Measurements from ENCODE around the gene PLEKHJ1.

The PLEKHJ1 gene

GRCh38 chr19:2198317-2198716 lies 37.8 kb downstream of the PLEKHJ1 start:
- ChIA-PET POLR2A (no interaction called here), CTCF (no interaction called here)
- no peak for DNase-seq (ENCODE audit: extremely low spot score)
- TF ChIP-seq, protein P1, sequence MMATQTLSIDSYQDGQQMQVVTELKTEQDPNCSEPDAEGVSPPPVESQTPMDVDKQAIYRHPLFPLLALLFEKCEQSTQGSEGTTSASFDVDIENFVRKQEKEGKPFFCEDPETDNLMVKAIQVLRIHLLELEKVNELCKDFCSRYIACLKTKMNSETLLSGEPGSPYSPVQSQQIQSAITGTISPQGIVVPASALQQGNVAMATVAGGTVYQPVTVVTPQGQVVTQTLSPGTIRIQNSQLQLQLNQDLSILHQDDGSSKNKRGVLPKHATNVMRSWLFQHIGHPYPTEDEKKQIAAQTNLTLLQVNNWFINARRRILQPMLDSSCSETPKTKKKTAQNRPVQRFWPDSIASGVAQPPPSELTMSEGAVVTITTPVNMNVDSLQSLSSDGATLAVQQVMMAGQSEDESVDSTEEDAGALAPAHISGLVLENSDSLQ (IDR thresholded peaks at IDR 0.05) = no peak
- TF ChIP-seq FOXK2 (IDR thresholded peaks at IDR 0.05) (no peak), ARNT (IDR thresholded peaks at IDR 0.05) (no peak), SP1 (IDR thresholded peaks at IDR 0.05) (no peak), LEF1 (IDR thresholded peaks at IDR 0.05; ENCODE audit: borderline replicate concordance) (no peak), ELF4 (IDR thresholded peaks at IDR 0.05) (no peak), HDGF (IDR thresholded peaks at IDR 0.05; ENCODE audit: borderline replicate concordance) (no peak), CTBP1 (IDR thresholded peaks at IDR 0.05; ENCODE audit: borderline replicate concordance) (no peak), FOXM1 (IDR thresholded peaks at IDR 0.05; ENCODE audit: borderline replicate concordance) (no peak), BHLHE40 (IDR thresholded peaks at IDR 0.05; ENCODE audit: borderline replicate concordance) (no peak), TARDBP (IDR thresholded peaks at IDR 0.05) (no peak), L3MBTL2 (conservative IDR thresholded peaks at IDR 0.05) (no peak), SUZ12 (IDR thresholded peaks at IDR 0.05) (no peak), NFRKB (IDR thresholded peaks at IDR 0.05) (no peak), ZNF384 (IDR thresholded peaks at IDR 0.05) (no peak), FOXA1 (IDR thresholded peaks at IDR 0.05) (no peak)

DNA sequence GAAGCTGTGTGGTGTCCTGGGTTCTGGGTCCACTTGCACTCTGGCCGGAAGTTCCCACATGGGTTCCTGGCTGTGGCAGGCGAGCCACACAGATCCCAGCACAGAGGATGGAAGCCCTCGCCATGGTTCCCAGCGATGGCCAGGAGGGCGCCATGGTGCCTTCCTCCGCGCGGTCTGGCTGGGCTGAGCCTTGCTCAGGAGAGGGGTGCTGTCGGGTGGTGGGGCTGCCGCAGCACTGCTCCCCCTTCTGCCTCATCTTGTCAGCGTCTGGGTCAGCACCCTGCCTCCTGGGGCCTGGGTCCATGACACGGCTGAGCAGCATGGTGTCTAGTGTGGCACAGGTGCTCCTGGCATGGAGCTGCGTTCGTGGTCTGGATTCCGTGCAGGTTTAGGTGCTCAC lies 38.9 kb downstream of the PLEKHJ1 start:
- DNase-seq (ENCODE audit: extremely low spot score) = no peak
- ChIA-PET CTCF (no interaction called here), POLR2A (no interaction called here)
- no peak for TF ChIP-seq TARDBP (IDR thresholded peaks at IDR 0.05)
- TF ChIP-seq, protein P1 (IDR thresholded peaks at IDR 0.05) = no peak
- no peak for TF ChIP-seq FOXK2 (IDR thresholded peaks at IDR 0.05)
- no peak for TF ChIP-seq BHLHE40 (IDR thresholded peaks at IDR 0.05; ENCODE audit: borderline replicate concordance)
- no peak for TF ChIP-seq ELF4 (IDR thresholded peaks at IDR 0.05)
- no peak for TF ChIP-seq ARNT (IDR thresholded peaks at IDR 0.05)
- no peak for TF ChIP-seq HDGF (IDR thresholded peaks at IDR 0.05; ENCODE audit: borderline replicate concordance)
- no peak for TF ChIP-seq SUZ12 (IDR thresholded peaks at IDR 0.05)
- no peak for TF ChIP-seq L3MBTL2 (conservative IDR thresholded peaks at IDR 0.05)
- TF ChIP-seq FOXM1 (IDR thresholded peaks at IDR 0.05; ENCODE audit: borderline replicate concordance) = no peak
- no peak for TF ChIP-seq ZNF384 (IDR thresholded peaks at IDR 0.05)
- TF ChIP-seq FOXA1 (IDR thresholded peaks at IDR 0.05) = no peak
- TF ChIP-seq SP1 (IDR thresholded peaks at IDR 0.05) = no peak
- no peak for TF ChIP-seq CTBP1 (IDR thresholded peaks at IDR 0.05; ENCODE audit: borderline replicate concordance)
- TF ChIP-seq LEF1 (IDR thresholded peaks at IDR 0.05; ENCODE audit: borderline replicate concordance) = no peak
- TF ChIP-seq NFRKB (IDR thresholded peaks at IDR 0.05) = no peak

GRCh38 chr19:2195914-2196313 lies 40.2 kb downstream of the PLEKHJ1 start:
- POLR2A ChIA-PET = no interaction called here

GRCh38 chr19:2195361-2195760 lies 40.8 kb downstream of the PLEKHJ1 start:
- TF ChIP-seq LEF1 (IDR thresholded peaks at IDR 0.05; ENCODE audit: borderline replicate concordance) (no peak), FOXK2 (IDR thresholded peaks at IDR 0.05) (no peak), BHLHE40 (IDR thresholded peaks at IDR 0.05; ENCODE audit: borderline replicate concordance) (no peak), ZNF384 (IDR thresholded peaks at IDR 0.05) (no peak), FOXA1 (IDR thresholded peaks at IDR 0.05) (no peak), TARDBP (IDR thresholded peaks at IDR 0.05) (no peak), L3MBTL2 (conservative IDR thresholded peaks at IDR 0.05) (no peak), NFRKB (IDR thresholded peaks at IDR 0.05) (no peak)
- TF ChIP-seq, protein P1 (IDR thresholded peaks at IDR 0.05) = no peak
- POLR2A ChIA-PET = no interaction called here
- CTCF ChIA-PET = no interaction called here

More at GRCh38 chr19:2195914-2196313, 40.2 kb downstream of the PLEKHJ1 start:
- CTCF ChIA-PET = no interaction called here
- no peak for TF ChIP-seq BHLHE40 (IDR thresholded peaks at IDR 0.05; ENCODE audit: borderline replicate concordance)
- TF ChIP-seq SUZ12 (IDR thresholded peaks at IDR 0.05) = no peak
- no peak for TF ChIP-seq FOXM1 (IDR thresholded peaks at IDR 0.05; ENCODE audit: borderline replicate concordance)
- TF ChIP-seq, protein P1 (IDR thresholded peaks at IDR 0.05) = no peak
- no peak for TF ChIP-seq ELF4 (IDR thresholded peaks at IDR 0.05)
- no peak for TF ChIP-seq FOXA1 (IDR thresholded peaks at IDR 0.05)
- TF ChIP-seq ZNF384 (IDR thresholded peaks at IDR 0.05) = no peak
- no peak for TF ChIP-seq TARDBP (IDR thresholded peaks at IDR 0.05)
- no peak for TF ChIP-seq NFRKB (IDR thresholded peaks at IDR 0.05)
- no peak for TF ChIP-seq L3MBTL2 (conservative IDR thresholded peaks at IDR 0.05)
- TF ChIP-seq CTBP1 (IDR thresholded peaks at IDR 0.05; ENCODE audit: borderline replicate concordance) = no peak
- TF ChIP-seq FOXK2 (IDR thresholded peaks at IDR 0.05) = no peak
- no peak for DNase-seq (ENCODE audit: extremely low spot score)

GRCh38 chr19:2194513-2195078 lies 41.5 kb downstream of the PLEKHJ1 start:
- POLR2A ChIA-PET = no interaction called here
- CTCF ChIA-PET = no interaction called here
- DNase-seq (ENCODE audit: extremely low spot score) = no peak
- TF ChIP-seq ZNF384 (IDR thresholded peaks at IDR 0.05) (no peak), ELF4 (IDR thresholded peaks at IDR 0.05) (no peak), SUZ12 (IDR thresholded peaks at IDR 0.05) (no peak), TARDBP (IDR thresholded peaks at IDR 0.05) (no peak), FOXA1 (IDR thresholded peaks at IDR 0.05) (no peak), HDGF (IDR thresholded peaks at IDR 0.05; ENCODE audit: borderline replicate concordance) (no peak), BHLHE40 (IDR thresholded peaks at IDR 0.05; ENCODE audit: borderline replicate concordance) (no peak), LEF1 (IDR thresholded peaks at IDR 0.05; ENCODE audit: borderline replicate concordance) (no peak), FOXK2 (IDR thresholded peaks at IDR 0.05) (no peak), SP1 (IDR thresholded peaks at IDR 0.05) (no peak)

More at GRCh38 chr19:2195361-2195760, 40.8 kb downstream of the PLEKHJ1 start:
- no peak for DNase-seq (ENCODE audit: extremely low spot score)
